K562 (cell line): ENCODE measurements around the gene DAZAP1. TPM values are rescaled to one million over a fixed set of nuclear protein-coding genes. Genes with fewer than 3 reads are reported as not detected.

Experiments
- CREB1 ChIP-seq, 2 experiments: sonication (generic) in 1 of 2; formaldehyde crosslinking in 1 of 2; IDR thresholded peaks; 2 replicates each; pipeline versions ENCODE4 v1.6.1 to v1.8.0; 2012 to 2022; ENCODE audit warnings: inconsistent platforms in 1 of 2, mild to moderate bottlenecking in 1 of 2, missing genetic modification reagents in 1 of 2, moderate library complexity in 1 of 2
- CREB3L1 ChIP-seq: fragments of 450-650 bp; IDR thresholded peaks from 2 replicates; pipeline ENCODE4 v1.6.1; 2014; ENCODE audit warnings: low read depth, mild to moderate bottlenecking, moderate library complexity, borderline replicate concordance
- HEY1 ChIP-seq: fragments of 250-450 bp; sonication (Bioruptor Pico); IDR thresholded peaks from 2 replicates; pipeline ENCODE4 v1.5.0; 2020; ENCODE audit warnings: mild to moderate bottlenecking, moderate library complexity, borderline replicate concordance
- PHF21A ChIP-seq: fragments of 450-650 bp; IDR thresholded peaks from 2 replicates; pipeline ENCODE4 v1.6.1; 2017; ENCODE audit warnings: low read depth, borderline replicate concordance
- POLR2H ChIP-seq: IDR thresholded peaks from 2 replicates; pipeline ENCODE4 v1.6.1; 2016; ENCODE audit warnings: missing genetic modification characterization, low read depth, mild to moderate bottlenecking, control low read depth, missing compliant biosample characterization, moderate library complexity
- PURB ChIP-seq: sonication (generic); formaldehyde crosslinking; IDR thresholded peaks from 2 replicates; pipeline ENCODE4 v1.9.0; 2021; ENCODE audit warnings: low read depth, mild to moderate bottlenecking, missing genetic modification reagents
- SMAD3 ChIP-seq: fragments of 450-650 bp; formaldehyde crosslinking; conservative IDR thresholded peaks from 2 replicates; pipeline ENCODE4 v1.4.0; 2020; ENCODE audit warnings: mild to moderate bottlenecking
- STAG1 ChIP-seq: sonication (generic); formaldehyde crosslinking; IDR thresholded peaks from 2 replicates; pipeline ENCODE4 v1.5.0; 2020; ENCODE audit warnings: missing genetic modification reagents, borderline replicate concordance
- TBP ChIP-seq: optimal IDR thresholded peaks from 2 replicates; pipeline ENCODE3; 2011; ENCODE audit warnings: low read depth, low read length, improper control_type of control experiment
- TRIM24 ChIP-seq, 2 experiments: fragments of 450-650 bp; IDR thresholded peaks; 2 replicates each; pipeline ENCODE4 v1.6.1; 2016
- YBX1 ChIP-seq: fragments of 450-650 bp; IDR thresholded peaks from 2 replicates; pipeline ENCODE4 v1.7.1; 2016; ENCODE audit warnings: mild to moderate bottlenecking
- ZBTB7A ChIP-seq: IDR thresholded peaks from 2 replicates; pipeline ENCODE4 v1.6.1; 2011; ENCODE audit warnings: low read depth, mild to moderate bottlenecking, low read length, moderate library complexity, borderline replicate concordance; ENCODE audit not compliant: control insufficient read depth
- ZNF785 ChIP-seq: fragments of 250-450 bp; sonication (Bioruptor Pico); IDR thresholded peaks from 2 replicates; pipeline ENCODE4 v1.4.0; 2020; ENCODE audit warnings: mild to moderate bottlenecking
- polyA plus RNA-seq, 8 experiments: library from polyadenylated mRNA; depleted of rRNA in 4 of 8; stranded (reverse) in 5 of 8; unstranded in 3 of 8; fragments of >200 nt; fragmentation: Nextera tagmentation in 2 of 8; fragmentation: Illumina TruSeq in 1 of 8; extraction: Ambion mirVana in 2 of 8; extraction: Trizol in 1 of 8; gene quantifications; 2 replicates each; pipeline versions ENCODE4 v1.2.1 to v1.2.3, GENCODE V29; 2011 to 2014; ENCODE audit warnings: inconsistent platforms in 1 of 8, missing spikeins in 1 of 8
- total RNA-seq, 7 experiments: library from RNA; depleted of rRNA in 6 of 7; stranded (reverse); fragments of >200 nt in 6 of 7; fragmentation: Illumina TruSeq in 2 of 7; extraction: Trizol in 2 of 7; gene quantifications; 2 replicates each; pipeline versions ENCODE4 v1.2.1 to v1.2.3, GENCODE V29; 2011 to 2021; ENCODE audit warnings: low replicate concordance in 1 of 7
- TF ChIP-seq, protein P1 (sequence below): fragments of 450-650 bp; formaldehyde crosslinking; IDR thresholded peaks from 2 replicates; pipeline ENCODE4 v1.4.0; 2022; ENCODE audit warnings: missing genetic modification characterization
- TF ChIP-seq, protein P2 (sequence below): sonication (generic); formaldehyde crosslinking; IDR thresholded peaks from 2 replicates; pipeline ENCODE4 v1.8.0; 2022; ENCODE audit warnings: mild to moderate bottlenecking, missing genetic modification reagents

DAZAP1 gene
- total and polyA plus RNA-seq, 9 of the 15 experiments (the other 6 are each of a cell fraction or from before 2014, with no cell fraction given), result 10.8 to 289 (median 142) TPM

- TF ChIP-seq TRIM24 (IDR thresholded peaks at IDR 0.05), result no peak
- no peak for TF ChIP-seq TBP
- TF ChIP-seq ZBTB7A, result no peak
- no peak for TF ChIP-seq PURB (CRISPR knock-in tag)
- TF ChIP-seq CREB1 (IDR thresholded peaks at IDR 0.05), result no peak
- TF ChIP-seq CREB1 (CRISPR knock-in tag; IDR thresholded peaks at IDR 0.05), result no peak
- TF ChIP-seq, protein P1, sequence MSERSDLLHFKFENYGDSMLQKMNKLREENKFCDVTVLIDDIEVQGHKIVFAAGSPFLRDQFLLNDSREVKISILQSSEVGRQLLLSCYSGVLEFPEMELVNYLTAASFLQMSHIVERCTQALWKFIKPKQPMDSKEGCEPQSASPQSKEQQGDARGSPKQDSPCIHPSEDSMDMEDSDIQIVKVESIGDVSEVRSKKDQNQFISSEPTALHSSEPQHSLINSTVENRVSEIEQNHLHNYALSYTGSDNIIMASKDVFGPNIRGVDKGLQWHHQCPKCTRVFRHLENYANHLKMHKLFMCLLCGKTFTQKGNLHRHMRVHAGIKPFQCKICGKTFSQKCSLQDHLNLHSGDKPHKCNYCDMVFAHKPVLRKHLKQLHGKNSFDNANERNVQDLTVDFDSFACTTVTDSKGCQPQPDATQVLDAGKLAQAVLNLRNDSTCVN (CRISPR knock-in tag), result no peak
- no peak for TF ChIP-seq STAG1 (CRISPR knock-in tag)
- no peak for TF ChIP-seq CREB3L1
- no peak for TF ChIP-seq SMAD3 (CRISPR knock-in tag)
- no peak for TF ChIP-seq YBX1
- TF ChIP-seq PHF21A, result peak; percentile 59; the same call in 1 of the 2 replicates
- TF ChIP-seq ZNF785, result no peak
- TF ChIP-seq POLR2H, result no peak
- no peak for TF ChIP-seq HEY1 (CRISPR knock-in tag)
- TF ChIP-seq, protein P2, sequence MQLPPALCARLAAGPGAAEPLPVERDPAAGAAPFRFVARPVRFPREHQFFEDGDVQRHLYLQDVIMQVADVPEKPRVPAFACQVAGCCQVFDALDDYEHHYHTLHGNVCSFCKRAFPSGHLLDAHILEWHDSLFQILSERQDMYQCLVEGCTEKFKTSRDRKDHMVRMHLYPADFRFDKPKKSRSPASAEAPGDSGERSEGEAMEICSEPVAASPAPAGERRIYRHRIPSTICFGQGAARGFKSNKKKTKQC (CRISPR knock-in tag), result no peak
Measured at GRCh38 chr19:1470305-1471009, 63.1 kb downstream of the DAZAP1 start (continued).
